Fibroblast of the aortic adventitia (primary cell): ENCODE results near the gene TGFB3. TPM values are rescaled to one million over a fixed set of nuclear protein-coding genes. Genes with fewer than 3 reads are reported as not detected.
"Not testable (repeated sequence)": the region's sequence is repeated elsewhere in the genome, so short reads cannot be mapped to it uniquely, and the experiment has no call there.

Experiments
- DNase-seq: peaks from one replicate; pipeline ENCODE4 v3.0.0-alpha.2; 2010; ENCODE audit warnings: low read depth
- H3K4me3 ChIP-seq: 2 replicates; pipeline ENCODE4 v1.5.1; 2011; ENCODE audit warnings: low read depth, mild to moderate bottlenecking, control low read depth, low read length, moderate library complexity
- CTCF ChIP-seq: IDR thresholded peaks from 2 replicates; pipeline ENCODE4 v1.5.1; 2011; ENCODE audit warnings: mild to moderate bottlenecking, low read length, control low read depth, inconsistent platforms; ENCODE audit not compliant: insufficient read depth
- total RNA-seq: library from RNA; depleted of rRNA; stranded (reverse); fragments of >200 nt; gene quantifications from 2 replicates; pipeline ENCODE4 v1.2.3, GENCODE V29; 2012; ENCODE audit warnings: low replicate concordance

Gene TGFB3
- total RNA-seq, 1 donor = 9.9 TPM

- no peak for TF ChIP-seq CTCF
- DNase-seq = no peak
- no peak overlapping the region for H3K4me3 ChIP-seq
Measured at GRCh38 chr14:75927564-75928087, 54.2 kb downstream of the TGFB3 start.

GRCh38 chr14:75926431-75927115 lies 55.2 kb downstream of the TGFB3 start:
- no peak for TF ChIP-seq CTCF
- H3K4me3 ChIP-seq = no peak overlapping the region
- no peak for DNase-seq

GRCh38 chr14:75925141-75925840 lies 56.5 kb downstream of the TGFB3 start:
- DNase-seq, H3K4me3 ChIP-seq: not testable (repeated sequence)

- not testable (repeated sequence) for H3K4me3 ChIP-seq, DNase-seq
Measured at GRCh38 chr14:75920421-75920820, 61.4 kb downstream of the TGFB3 start.

GRCh38 chr14:75917946-75918335 lies 63.9 kb downstream of the TGFB3 start:
- H3K4me3 ChIP-seq = no peak overlapping the region
- no peak for TF ChIP-seq CTCF
- no peak for DNase-seq

GRCh38 chr14:75917322-75917945 lies 64.4 kb downstream of the TGFB3 start:
- H3K4me3 ChIP-seq = no peak overlapping the region
- TF ChIP-seq CTCF = no peak
- no peak for DNase-seq

GRCh38 chr14:75915045-75915444 lies 66.8 kb downstream of the TGFB3 start:
- TF ChIP-seq CTCF = no peak
- H3K4me3 ChIP-seq = no peak overlapping the region
- no peak for DNase-seq
